GM23338 (cell line): ENCODE measurements around the gene TSC22D3. TPM values are rescaled to one million over a fixed set of nuclear protein-coding genes. Genes with fewer than 3 reads are reported as not detected.

ENCODE experiments used
- ATAC-seq: fragments of 200-7000 bp; cut with Tn5 transposase; 3 replicates; pipeline ENCODE4 v1.9.1; 2020
- DNase-seq: peaks from one replicate; pipeline ENCODE4 v3.0.0-alpha.2; 2015; ENCODE audit warnings: low spot score
- H2AFZ ChIP-seq: fragments of 200-600 bp; sonication (generic); 2 replicates; pipeline ENCODE4 v1.8.0; 2016; ENCODE audit warnings: antibody characterized with exemption, mild to moderate bottlenecking, moderate library complexity
- H3F3A ChIP-seq: fragments of 200-600 bp; sonication (generic); replicated peaks from 2 replicates; pipeline ENCODE4 v1.8.0; 2017; ENCODE audit warnings: antibody characterized with exemption, mixed run types, low read depth
- H3K27ac ChIP-seq: fragments of 200-600 bp; sonication (generic); 2 replicates; pipeline ENCODE4 v1.6.1; 2016; ENCODE audit warnings: low read depth
- H3K27me3 ChIP-seq: fragments of 200-600 bp; sonication (generic); 2 replicates; pipeline ENCODE4 v1.8.0; 2016; ENCODE audit warnings: mild to moderate bottlenecking, mixed run types, moderate library complexity; ENCODE audit not compliant: insufficient read depth
- H3K36me3 ChIP-seq: fragments of 200-600 bp; sonication (generic); 2 replicates; pipeline ENCODE4 v1.8.0; 2016; ENCODE audit warnings: mild to moderate bottlenecking; ENCODE audit not compliant: insufficient read depth
- H3K4me1 ChIP-seq: fragments of 200-600 bp; sonication (generic); 2 replicates; pipeline ENCODE4 v1.8.0; 2016; ENCODE audit warnings: mild to moderate bottlenecking, moderate library complexity; ENCODE audit not compliant: insufficient read depth
- H3K4me2 ChIP-seq: fragments of 200-600 bp; sonication (generic); 2 replicates; pipeline ENCODE4 v1.7.1; 2017; ENCODE audit warnings: mixed run types
- H3K4me3 ChIP-seq: fragments of 200-600 bp; sonication (generic); 2 replicates; pipeline ENCODE4 v1.6.1; 2016; ENCODE audit warnings: mixed run types
- H3K79me2 ChIP-seq: fragments of 200-600 bp; sonication (generic); replicated peaks from 2 replicates; pipeline ENCODE4 v1.8.0; 2017; ENCODE audit warnings: mild to moderate bottlenecking; ENCODE audit not compliant: insufficient read depth
- H3K9me2 ChIP-seq: fragments of 200-600 bp; sonication (generic); 2 replicates; pipeline ENCODE4 v1.8.0; 2017; ENCODE audit not compliant: insufficient read depth
- H4K20me1 ChIP-seq: fragments of 200-600 bp; sonication (generic); replicated peaks from 2 replicates; pipeline ENCODE4 v1.8.0; 2017; ENCODE audit warnings: mild to moderate bottlenecking; ENCODE audit not compliant: insufficient read depth
- H3K27ac Mint-ChIP-seq: 2 replicates; pipeline ENCODE4 v1.8.0; 2020; ENCODE audit warnings: inconsistent platforms, mild to moderate bottlenecking, moderate library complexity, mixed read lengths
- H3K27me3 Mint-ChIP-seq: 3 replicates; pipeline ENCODE4 v1.8.0; 2022; ENCODE audit warnings: low read depth, mild to moderate bottlenecking, moderate library complexity, mixed read lengths, inconsistent platforms; ENCODE audit not compliant: insufficient read depth, poor library complexity
- H3K36me3 Mint-ChIP-seq: 3 replicates; pipeline ENCODE4 v1.8.0; 2021; ENCODE audit warnings: low read depth, mild to moderate bottlenecking, inconsistent platforms, moderate library complexity, mixed read lengths
- H3K4me1 Mint-ChIP-seq: 3 replicates; pipeline ENCODE4 v1.8.0; 2020; ENCODE audit warnings: mild to moderate bottlenecking, inconsistent platforms, mixed read lengths
- H3K4me3 Mint-ChIP-seq: 3 replicates; pipeline ENCODE4 v1.8.0; 2021; ENCODE audit warnings: moderate library complexity, mild to moderate bottlenecking, inconsistent platforms, mixed read lengths
- H3K9me3 Mint-ChIP-seq: 3 replicates; pipeline ENCODE4 v1.8.0; 2020; ENCODE audit warnings: moderate library complexity, mild to moderate bottlenecking, inconsistent platforms, mixed read lengths
- CREB1 ChIP-seq: fragments of 250-450 bp; sonication (Bioruptor Pico); IDR thresholded peaks from 2 replicates; pipeline ENCODE4 v1.5.0; 2020; ENCODE audit warnings: low read depth, mild to moderate bottlenecking, moderate library complexity
- NANOG ChIP-seq: IDR thresholded peaks from 2 replicates; pipeline ENCODE4 v1.6.1; 2016; ENCODE audit warnings: antibody characterized with exemption, borderline replicate concordance
- ZNF114 ChIP-seq: fragments of 250-450 bp; sonication (Bioruptor Pico); IDR thresholded peaks from 2 replicates; pipeline ENCODE4 v1.5.0; 2020; ENCODE audit warnings: mild to moderate bottlenecking, moderate library complexity
- ZNF331 ChIP-seq: fragments of 250-450 bp; sonication (Bioruptor Pico); IDR thresholded peaks from 2 replicates; pipeline ENCODE4 v1.5.0; 2020; ENCODE audit warnings: low read depth, mild to moderate bottlenecking, moderate library complexity
- polyA plus RNA-seq: library from polyadenylated mRNA; unstranded; fragments of >200 nt; fragmentation: Nextera tagmentation; extraction: Ambion mirVana; gene quantifications from 2 replicates; pipeline ENCODE4 v1.2.1, GENCODE V29; 2016
- total RNA-seq: library from RNA; depleted of rRNA; stranded (reverse); fragments of >200 nt; shearing (Covaris generic); gene quantifications from 2 replicates; pipeline ENCODE4 v1.2.3, GENCODE V29; 2014
- TF ChIP-seq, protein P1 (sequence below): fragments of 250-450 bp; sonication (Bioruptor Pico); IDR thresholded peaks from 2 replicates; pipeline ENCODE4 v1.5.0; 2020; ENCODE audit warnings: mild to moderate bottlenecking, moderate library complexity
- TF ChIP-seq, protein P2 (sequence below): IDR thresholded peaks from one replicate; pipeline ENCODE4 v1.6.1; 2018; ENCODE audit warnings: antibody characterized with exemption; ENCODE audit not compliant: unreplicated experiment

TSC22D3 gene
- total and polyA plus RNA-seq, 2 experiments from 2014 or later: 12.6 to 20.0 TPM

DNA sequence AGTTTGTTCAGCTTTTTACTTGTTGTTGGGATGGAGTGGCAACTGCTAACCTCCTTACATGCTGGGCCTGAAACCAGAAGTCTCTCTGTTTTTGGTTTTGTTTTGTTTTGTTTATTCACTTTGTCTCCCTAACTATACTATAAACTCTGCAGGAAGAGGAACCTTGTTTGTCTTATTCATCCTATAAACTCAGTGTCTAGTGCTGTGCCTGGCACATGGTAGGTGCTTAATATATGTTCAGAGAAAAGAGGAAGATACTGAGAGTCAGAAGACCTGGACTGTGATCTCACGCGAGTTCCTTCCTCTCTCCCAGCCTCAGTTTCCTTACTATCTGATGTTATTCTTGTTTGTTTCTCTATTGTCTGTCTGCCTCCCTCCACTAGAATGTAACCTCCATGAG lies 76.0 kb downstream of the TSC22D3 start (continued):
- TF ChIP-seq, protein P1, sequence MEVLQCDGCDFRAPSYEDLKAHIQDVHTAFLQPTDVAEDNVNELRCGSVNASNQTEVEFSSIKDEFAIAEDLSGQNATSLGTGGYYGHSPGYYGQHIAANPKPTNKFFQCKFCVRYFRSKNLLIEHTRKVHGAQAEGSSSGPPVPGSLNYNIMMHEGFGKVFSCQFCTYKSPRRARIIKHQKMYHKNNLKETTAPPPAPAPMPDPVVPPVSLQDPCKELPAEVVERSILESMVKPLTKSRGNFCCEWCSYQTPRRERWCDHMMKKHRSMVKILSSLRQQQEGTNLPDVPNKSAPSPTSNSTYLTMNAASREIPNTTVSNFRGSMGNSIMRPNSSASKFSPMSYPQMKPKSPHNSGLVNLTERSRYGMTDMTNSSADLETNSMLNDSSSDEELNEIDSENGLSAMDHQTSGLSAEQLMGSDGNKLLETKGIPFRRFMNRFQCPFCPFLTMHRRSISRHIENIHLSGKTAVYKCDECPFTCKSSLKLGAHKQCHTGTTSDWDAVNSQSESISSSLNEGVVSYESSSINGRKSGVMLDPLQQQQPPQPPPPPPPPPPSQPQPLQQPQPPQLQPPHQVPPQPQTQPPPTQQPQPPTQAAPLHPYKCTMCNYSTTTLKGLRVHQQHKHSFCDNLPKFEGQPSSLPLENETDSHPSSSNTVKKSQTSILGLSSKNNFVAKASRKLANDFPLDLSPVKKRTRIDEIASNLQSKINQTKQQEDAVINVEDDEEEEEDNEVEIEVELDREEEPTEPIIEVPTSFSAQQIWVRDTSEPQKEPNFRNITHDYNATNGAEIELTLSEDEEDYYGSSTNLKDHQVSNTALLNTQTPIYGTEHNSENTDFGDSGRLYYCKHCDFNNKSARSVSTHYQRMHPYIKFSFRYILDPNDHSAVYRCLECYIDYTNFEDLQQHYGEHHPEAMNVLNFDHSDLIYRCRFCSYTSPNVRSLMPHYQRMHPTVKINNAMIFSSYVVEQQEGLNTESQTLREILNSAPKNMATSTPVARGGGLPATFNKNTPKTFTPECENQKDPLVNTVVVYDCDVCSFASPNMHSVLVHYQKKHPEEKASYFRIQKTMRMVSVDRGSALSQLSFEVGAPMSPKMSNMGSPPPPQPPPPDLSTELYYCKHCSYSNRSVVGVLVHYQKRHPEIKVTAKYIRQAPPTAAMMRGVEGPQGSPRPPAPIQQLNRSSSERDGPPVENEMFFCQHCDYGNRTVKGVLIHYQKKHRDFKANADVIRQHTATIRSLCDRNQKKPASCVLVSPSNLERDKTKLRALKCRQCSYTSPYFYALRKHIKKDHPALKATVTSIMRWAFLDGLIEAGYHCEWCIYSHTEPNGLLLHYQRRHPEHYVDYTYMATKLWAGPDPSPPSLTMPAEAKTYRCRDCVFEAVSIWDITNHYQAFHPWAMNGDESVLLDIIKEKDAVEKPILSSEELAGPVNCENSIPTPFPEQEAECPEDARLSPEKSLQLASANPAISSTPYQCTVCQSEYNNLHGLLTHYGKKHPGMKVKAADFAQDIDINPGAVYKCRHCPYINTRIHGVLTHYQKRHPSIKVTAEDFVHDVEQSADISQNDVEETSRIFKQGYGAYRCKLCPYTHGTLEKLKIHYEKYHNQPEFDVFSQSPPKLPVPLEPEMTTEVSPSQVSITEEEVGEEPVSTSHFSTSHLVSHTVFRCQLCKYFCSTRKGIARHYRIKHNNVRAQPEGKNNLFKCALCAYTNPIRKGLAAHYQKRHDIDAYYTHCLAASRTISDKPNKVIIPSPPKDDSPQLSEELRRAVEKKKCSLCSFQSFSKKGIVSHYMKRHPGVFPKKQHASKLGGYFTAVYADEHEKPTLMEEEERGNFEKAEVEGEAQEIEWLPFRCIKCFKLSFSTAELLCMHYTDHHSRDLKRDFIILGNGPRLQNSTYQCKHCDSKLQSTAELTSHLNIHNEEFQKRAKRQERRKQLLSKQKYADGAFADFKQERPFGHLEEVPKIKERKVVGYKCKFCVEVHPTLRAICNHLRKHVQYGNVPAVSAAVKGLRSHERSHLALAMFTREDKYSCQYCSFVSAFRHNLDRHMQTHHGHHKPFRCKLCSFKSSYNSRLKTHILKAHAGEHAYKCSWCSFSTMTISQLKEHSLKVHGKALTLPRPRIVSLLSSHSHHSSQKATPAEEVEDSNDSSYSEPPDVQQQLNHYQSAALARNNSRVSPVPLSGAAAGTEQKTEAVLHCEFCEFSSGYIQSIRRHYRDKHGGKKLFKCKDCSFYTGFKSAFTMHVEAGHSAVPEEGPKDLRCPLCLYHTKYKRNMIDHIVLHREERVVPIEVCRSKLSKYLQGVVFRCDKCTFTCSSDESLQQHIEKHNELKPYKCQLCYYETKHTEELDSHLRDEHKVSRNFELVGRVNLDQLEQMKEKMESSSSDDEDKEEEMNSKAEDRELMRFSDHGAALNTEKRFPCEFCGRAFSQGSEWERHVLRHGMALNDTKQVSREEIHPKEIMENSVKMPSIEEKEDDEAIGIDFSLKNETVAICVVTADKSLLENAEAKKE (CRISPR knock-in tag): no peak
- TF ChIP-seq CREB1 (no peak), NANOG (no peak), ZNF331 (CRISPR knock-in tag) (no peak), ZNF114 (CRISPR knock-in tag) (no peak)

DNA sequence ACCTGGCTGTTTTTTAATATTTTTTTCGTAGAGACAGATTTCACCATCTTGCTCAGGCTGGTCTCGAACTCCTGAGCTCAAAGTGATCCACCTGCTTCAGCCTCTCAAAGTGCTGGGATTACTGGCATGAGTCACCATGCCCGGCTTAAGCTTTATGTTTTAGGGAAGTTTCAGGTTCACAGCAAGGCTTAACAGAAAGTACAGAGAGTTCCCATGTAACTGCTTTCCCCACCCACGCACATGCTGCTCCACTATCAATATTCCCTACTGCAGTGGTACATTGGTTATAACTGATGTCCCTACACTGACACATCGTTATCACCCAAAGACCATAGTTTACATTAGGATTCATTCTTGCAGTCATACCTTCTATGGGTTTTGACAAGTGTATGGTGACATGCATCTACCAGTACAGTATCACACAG lies 84.6 kb downstream of the TSC22D3 start:
- no peaks in the 10 kb centered on the region for H3K36me3 Mint-ChIP-seq
- no peaks in the 10 kb centered on the region for H4K20me1 ChIP-seq
- H3K27ac Mint-ChIP-seq: no peak overlapping the region
- H3K27me3 Mint-ChIP-seq: no peaks in the 10 kb centered on the region
- H3K4me3 Mint-ChIP-seq: no peak overlapping the region
- H3K36me3 ChIP-seq: no peaks in the 10 kb centered on the region
- no peaks in the 10 kb centered on the region; the same call in 2 of the 3 replicates for H3K4me1 Mint-ChIP-seq
- no peak overlapping the region for H3K4me3 ChIP-seq
- no peak overlapping the region for H3K27ac ChIP-seq
- no peak overlapping the region for H3K4me2 ChIP-seq
- H3K4me1 ChIP-seq: no peaks in the 10 kb centered on the region
- no peaks in the 10 kb centered on the region for H3F3A ChIP-seq
- H2AFZ ChIP-seq: no peak overlapping the region
- ATAC-seq (no peak), DNase-seq (no peak)
- no peaks in the 10 kb centered on the region for H3K79me2 ChIP-seq
- no peaks in the 10 kb centered on the region for H3K27me3 ChIP-seq
- H3K9me2 ChIP-seq: no peaks in the 10 kb centered on the region
- H3K9me3 Mint-ChIP-seq: no peaks in the 10 kb centered on the region
- TF ChIP-seq, protein P1 (CRISPR knock-in tag): no peak
- TF ChIP-seq, protein P2, sequence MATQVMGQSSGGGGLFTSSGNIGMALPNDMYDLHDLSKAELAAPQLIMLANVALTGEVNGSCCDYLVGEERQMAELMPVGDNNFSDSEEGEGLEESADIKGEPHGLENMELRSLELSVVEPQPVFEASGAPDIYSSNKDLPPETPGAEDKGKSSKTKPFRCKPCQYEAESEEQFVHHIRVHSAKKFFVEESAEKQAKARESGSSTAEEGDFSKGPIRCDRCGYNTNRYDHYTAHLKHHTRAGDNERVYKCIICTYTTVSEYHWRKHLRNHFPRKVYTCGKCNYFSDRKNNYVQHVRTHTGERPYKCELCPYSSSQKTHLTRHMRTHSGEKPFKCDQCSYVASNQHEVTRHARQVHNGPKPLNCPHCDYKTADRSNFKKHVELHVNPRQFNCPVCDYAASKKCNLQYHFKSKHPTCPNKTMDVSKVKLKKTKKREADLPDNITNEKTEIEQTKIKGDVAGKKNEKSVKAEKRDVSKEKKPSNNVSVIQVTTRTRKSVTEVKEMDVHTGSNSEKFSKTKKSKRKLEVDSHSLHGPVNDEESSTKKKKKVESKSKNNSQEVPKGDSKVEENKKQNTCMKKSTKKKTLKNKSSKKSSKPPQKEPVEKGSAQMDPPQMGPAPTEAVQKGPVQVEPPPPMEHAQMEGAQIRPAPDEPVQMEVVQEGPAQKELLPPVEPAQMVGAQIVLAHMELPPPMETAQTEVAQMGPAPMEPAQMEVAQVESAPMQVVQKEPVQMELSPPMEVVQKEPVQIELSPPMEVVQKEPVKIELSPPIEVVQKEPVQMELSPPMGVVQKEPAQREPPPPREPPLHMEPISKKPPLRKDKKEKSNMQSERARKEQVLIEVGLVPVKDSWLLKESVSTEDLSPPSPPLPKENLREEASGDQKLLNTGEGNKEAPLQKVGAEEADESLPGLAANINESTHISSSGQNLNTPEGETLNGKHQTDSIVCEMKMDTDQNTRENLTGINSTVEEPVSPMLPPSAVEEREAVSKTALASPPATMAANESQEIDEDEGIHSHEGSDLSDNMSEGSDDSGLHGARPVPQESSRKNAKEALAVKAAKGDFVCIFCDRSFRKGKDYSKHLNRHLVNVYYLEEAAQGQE: no peak
